ENCODE measurements around the gene EFCAB14.
"Not testable (repeated sequence)": the region's sequence is repeated elsewhere in the genome, so short reads cannot be mapped to it uniquely, and the experiment has no call there.

EFCAB14 gene

GRCh38 chr1:46652321-46653100 is 66.4 kb downstream of the EFCAB14 start:
- no peak for DNase-seq

- not testable (repeated sequence) for DNase-seq
Observed at GRCh38 chr1:46651152-46651551, 67.8 kb downstream of the EFCAB14 start.

- DNase-seq, result no peak
Observed at GRCh38 chr1:46650491-46650890, 68.4 kb downstream of the EFCAB14 start.

- no peak for DNase-seq
Observed at GRCh38 chr1:46649764-46650163, 69.2 kb downstream of the EFCAB14 start.

GRCh38 chr1:46647611-46648010 is 71.3 kb downstream of the EFCAB14 start:
- no peak for DNase-seq

- DNase-seq, result no peak
Observed at GRCh38 chr1:46646844-46647243, 72.1 kb downstream of the EFCAB14 start.

GRCh38 chr1:46646331-46646730 is 72.6 kb downstream of the EFCAB14 start:
- DNase-seq, result no peak

- no peak for DNase-seq
Observed at GRCh38 chr1:46645815-46646214, 73.1 kb downstream of the EFCAB14 start.

- DNase-seq, result peak; percentile 92
Observed at GRCh38 chr1:46643368-46643775, 75.5 kb downstream of the EFCAB14 start.

GRCh38 chr1:46642115-46642680 is 76.7 kb downstream of the EFCAB14 start:
- DNase-seq, result no peak

GRCh38 chr1:46639547-46639946 is 79.4 kb downstream of the EFCAB14 start:
- no peak for DNase-seq

- no peak for DNase-seq
Observed at GRCh38 chr1:46638921-46639320, 80.0 kb downstream of the EFCAB14 start.

GRCh38 chr1:46637444-46638083 is 81.3 kb downstream of the EFCAB14 start:
- no peak for DNase-seq

GRCh38 chr1:46635205-46635604 is 83.7 kb downstream of the EFCAB14 start:
- no peak for DNase-seq

- no peak for DNase-seq
Observed at GRCh38 chr1:46630719-46631118, 88.2 kb downstream of the EFCAB14 start.

Measured in NCI-H2029 (cell line).